Esophagus squamous epithelium (tissue), 5 donors: ENCODE measurements around the gene NCSTN. TPM values are rescaled to one million over a fixed set of nuclear protein-coding genes. Genes with fewer than 3 reads are reported as not detected.

ENCODE experiments used
- DNase-seq: peaks from one replicate; lab custom pipeline; 2025; lab: John Stamatoyannopoulos, UW
- H3K27ac ChIP-seq, 4 donors: fragments of 200-600 bp; sonication (generic); one replicate each; pipeline ENCODE4 v1.5.1; 2016 to 2019; ENCODE audit warnings: mild to moderate bottlenecking in 1 of 4
- H3K27me3 ChIP-seq, 4 donors: fragments of 200-600 bp; sonication (generic); 1 replicate in 3 of 4; 2 replicates in 1 of 4; pipeline versions ENCODE4 v1.5.1 to v1.6.0; 2017 to 2021; ENCODE audit warnings: antibody characterized with exemption in 1 of 4
- H3K36me3 ChIP-seq, 3 donors: fragments of 200-600 bp; sonication (generic); one replicate each; pipeline ENCODE4 v1.5.1; 2016 to 2019
- H3K4me1 ChIP-seq, 3 donors: fragments of 200-600 bp; sonication (generic); one replicate each; pipeline ENCODE4 v1.5.1; 2017 to 2019
- H3K4me3 ChIP-seq, 4 donors: fragments of 200-600 bp; sonication (generic); 1 replicate in 3 of 4; 2 replicates in 1 of 4; pipeline ENCODE4 v1.5.1; 2016 to 2019; ENCODE audit warnings: mild to moderate bottlenecking in 2 of 4, moderate library complexity in 1 of 4
- H3K9me3 ChIP-seq, 3 donors: fragments of 200-600 bp; sonication (generic); one replicate each; pipeline ENCODE4 v1.5.1; 2016 to 2019
- CTCF ChIP-seq, 6 experiments: fragments of 450-650 bp in 4 of 6; fragments of 200-600 bp in 2 of 6; sonication (generic) in 2 of 6; IDR thresholded peaks; one replicate each; pipeline ENCODE4 v1.5.1; 2016 to 2019; ENCODE audit warnings: antibody characterized with exemption in 6 of 6, mild to moderate bottlenecking in 4 of 6, moderate library complexity in 4 of 6
- POLR2A ChIP-seq, 4 donors: fragments of 450-650 bp; IDR thresholded peaks; one replicate each; pipeline ENCODE4 v1.6.1; 2017; ENCODE audit warnings: antibody characterized with exemption in 4 of 4, mild to moderate bottlenecking in 4 of 4, moderate library complexity in 3 of 4
- WGBS, 2 donors: methylation state at CpG; one replicate each; pipeline ENCODE4 v1.1.5; 2018; 5-methylcytosine and 5-hydroxymethylcytosine counted together
- intact Hi-C: fragments of 100-400 bp; cut with DNase I; formaldehyde crosslinking; loops from one replicate; pipeline ENCODE4 v1.15.0; 2022
- total RNA-seq, 4 donors: library from RNA; depleted of rRNA; stranded (reverse); fragments of >200 nt; gene quantifications; one replicate each; pipeline ENCODE4 v1.1.0, GENCODE V29; 2016
- donor health status: DM: yes; HTN: yes; CAD: no.

Gene NCSTN
- total RNA-seq, 4 donors from 2014 or later = 40.2 to 57.6 (median 49.8) TPM

DNA sequence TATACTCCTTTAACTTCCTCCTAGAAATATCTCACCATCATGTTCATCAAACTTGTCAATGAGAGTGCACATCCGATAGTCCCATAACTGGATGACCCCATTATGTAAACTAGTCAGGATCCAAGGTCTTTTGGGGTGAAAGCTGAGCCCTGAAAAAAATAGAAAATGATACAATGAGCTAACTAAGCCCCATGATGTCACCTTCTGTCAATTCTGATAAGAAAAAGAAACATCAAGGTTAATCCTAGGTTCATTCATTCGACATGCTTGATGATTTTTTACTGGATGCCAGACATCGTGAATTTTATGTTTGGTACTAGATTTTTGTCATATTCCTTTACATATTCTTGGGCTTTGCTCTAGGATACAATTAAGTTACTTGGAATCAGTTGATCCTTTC lies 3.0 kb upstream of the NCSTN start:
- Histone ChIP-seq H3K27ac (no peak overlapping the region), H3K9me3 (no peaks in the 10 kb centered on the region), H3K27me3 (no peaks in the 10 kb centered on the region), H3K4me3 (no peak overlapping the region), H3K4me1 (peaks cover 0 to 40% (median 17%) of the 10 kb centered on the region in 3 donors), H3K36me3 (peaks cover 0 to 55% (median 0%) of the 10 kb centered on the region in 3 donors)
- TF ChIP-seq POLR2A (IDR thresholded peaks at IDR 0.05) = no peak
- TF ChIP-seq CTCF (IDR thresholded peaks at IDR 0.05) = no peak
- intact Hi-C loops = no loop called here
- WGBS, 2 donors = 69 to 74% methylated on average over 3 of the region's 3 CpGs
- DNase-seq = no peak

DNA sequence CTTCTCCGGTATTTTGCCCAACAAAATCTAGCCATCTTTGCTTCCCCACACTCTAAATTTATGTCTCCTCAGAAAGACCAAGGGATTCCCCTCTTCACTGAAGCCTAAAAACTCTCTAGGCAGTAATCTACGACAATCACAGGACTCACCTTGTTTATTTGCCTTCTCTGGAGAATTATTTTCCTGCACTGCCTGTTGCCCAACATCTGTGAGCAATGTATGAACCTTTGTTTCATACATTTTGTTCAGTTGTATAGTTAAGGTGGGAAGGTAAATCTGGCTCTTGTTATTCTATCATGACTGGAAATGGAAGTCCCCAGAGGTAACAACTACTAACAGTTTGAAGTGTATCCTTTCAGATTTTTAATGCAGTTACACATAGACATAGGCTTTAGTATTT lies 2.3 kb upstream of the NCSTN start:
- no peak for TF ChIP-seq POLR2A (IDR thresholded peaks at IDR 0.05)
- TF ChIP-seq CTCF (IDR thresholded peaks at IDR 0.05) = no peak
- Histone ChIP-seq H3K27ac (no peak overlapping the region), H3K27me3 (no peaks in the 10 kb centered on the region), H3K4me1 (peaks cover 0 to 47% (median 17%) of the 10 kb centered on the region in 3 donors), H3K9me3 (no peaks in the 10 kb centered on the region), H3K4me3 (no peak overlapping the region), H3K36me3 (peaks cover 0 to 55% (median 0%) of the 10 kb centered on the region in 3 donors)
- intact Hi-C loops = no loop called here
- DNase-seq = no peak
- WGBS, 2 donors = 56 to 71% methylated on average over 2 of the region's 2 CpGs

- DNase-seq = no peak
- TF ChIP-seq POLR2A (IDR thresholded peaks at IDR 0.05) (no peak), CTCF (IDR thresholded peaks at IDR 0.05) (no peak)
- Histone ChIP-seq H3K4me3 (peak overlapping the region; percentile 73 to 91 (median 82)), H3K4me1 (peaks cover 0 to 63% (median 17%) of the 10 kb centered on the region in 3 donors), H3K27ac (peak overlapping the region; percentile 86 to 96 (median 92)), H3K36me3 (peaks cover 0 to 55% (median 5%) of the 10 kb centered on the region in 3 donors), H3K27me3 (no peaks in the 10 kb centered on the region), H3K9me3 (no peaks in the 10 kb centered on the region)
- intact Hi-C loops = no loop called here
- WGBS, 2 donors = 0 to 1% methylated on average over 7 of the region's 7 CpGs
Measured at GRCh38 chr1:160342526-160342925, 657 bp upstream of the NCSTN start.

DNA sequence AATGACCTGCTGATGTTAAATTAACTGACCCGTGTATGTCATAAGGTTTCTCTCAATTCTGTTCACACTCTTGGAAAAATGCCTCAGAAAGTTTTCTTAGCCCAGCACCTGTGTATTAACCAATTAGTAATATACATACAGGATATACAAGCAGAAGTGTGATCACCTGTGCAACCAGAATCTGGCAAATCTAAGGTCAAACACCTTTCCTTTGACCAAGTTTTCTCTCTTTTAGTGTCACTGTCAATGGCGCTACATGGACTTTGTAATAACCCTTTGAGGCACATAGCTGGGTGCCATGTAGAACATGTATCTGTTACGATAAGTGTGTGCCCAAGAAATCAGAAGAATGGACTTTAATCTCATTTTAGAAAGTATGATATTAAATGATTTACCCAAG lies 1.1 kb downstream of the NCSTN start:
- no peak for DNase-seq
- peak overlapping the region in 2 of 4 donors; percentile 95 to 96 for H3K27ac ChIP-seq
- intact Hi-C loops = no loop called here
- H3K4me1 ChIP-seq = peaks cover 0 to 63% (median 17%) of the 10 kb centered on the region in 3 donors
- H3K36me3 ChIP-seq = peaks cover 0 to 55% (median 15%) of the 10 kb centered on the region in 3 donors
- no peak for TF ChIP-seq CTCF (IDR thresholded peaks at IDR 0.05)
- TF ChIP-seq POLR2A (IDR thresholded peaks at IDR 0.05) = no peak
- H3K9me3 ChIP-seq = no peaks in the 10 kb centered on the region
- WGBS, 2 donors = 78 to 83% methylated on average over 3 of the region's 3 CpGs
- H3K27me3 ChIP-seq = no peaks in the 10 kb centered on the region
- H3K4me3 ChIP-seq = peak overlapping the region; percentile 73 to 91 (median 82)

DNA sequence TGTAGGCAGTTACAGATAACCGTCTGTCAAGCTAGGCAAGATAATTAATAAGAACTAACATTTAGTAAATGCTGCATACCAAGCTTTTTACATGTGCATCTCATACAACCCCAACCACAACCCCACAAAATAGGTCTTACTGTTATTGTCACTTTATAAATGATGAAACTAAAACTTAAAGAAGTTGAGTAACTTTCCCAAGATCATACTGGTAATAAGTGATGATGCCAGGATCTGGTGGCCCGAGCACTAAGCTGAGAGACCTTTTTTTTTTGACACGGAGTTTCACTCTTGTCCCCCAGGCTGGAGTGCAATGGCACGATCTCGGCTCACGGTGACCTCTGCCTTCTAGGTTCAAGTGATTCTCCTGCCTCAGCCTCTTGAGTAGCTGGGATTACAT lies 1.8 kb downstream of the NCSTN start:
- H3K27ac ChIP-seq = no peak overlapping the region
- intact Hi-C loops = no loop called here
- H3K4me1 ChIP-seq = peaks cover 0 to 63% (median 17%) of the 10 kb centered on the region in 3 donors
- H3K4me3 ChIP-seq = no peak overlapping the region
- H3K36me3 ChIP-seq = peaks cover 0 to 55% (median 20%) of the 10 kb centered on the region in 3 donors
- no peak for DNase-seq
- H3K27me3 ChIP-seq = no peaks in the 10 kb centered on the region
- TF ChIP-seq POLR2A (IDR thresholded peaks at IDR 0.05) (no peak), CTCF (IDR thresholded peaks at IDR 0.05) (no peak)
- 89 to 97% methylated on average over 6 of the region's 6 CpGs for WGBS, 2 donors
- no peaks in the 10 kb centered on the region for H3K9me3 ChIP-seq
